ENCODE data around the gene WNK2. TPM values are rescaled to one million over a fixed set of nuclear protein-coding genes. Genes with fewer than 3 reads are reported as not detected.

The WNK2 gene
- total RNA-seq, 1 experiment from 2014 or later = 69.4 TPM

DNA sequence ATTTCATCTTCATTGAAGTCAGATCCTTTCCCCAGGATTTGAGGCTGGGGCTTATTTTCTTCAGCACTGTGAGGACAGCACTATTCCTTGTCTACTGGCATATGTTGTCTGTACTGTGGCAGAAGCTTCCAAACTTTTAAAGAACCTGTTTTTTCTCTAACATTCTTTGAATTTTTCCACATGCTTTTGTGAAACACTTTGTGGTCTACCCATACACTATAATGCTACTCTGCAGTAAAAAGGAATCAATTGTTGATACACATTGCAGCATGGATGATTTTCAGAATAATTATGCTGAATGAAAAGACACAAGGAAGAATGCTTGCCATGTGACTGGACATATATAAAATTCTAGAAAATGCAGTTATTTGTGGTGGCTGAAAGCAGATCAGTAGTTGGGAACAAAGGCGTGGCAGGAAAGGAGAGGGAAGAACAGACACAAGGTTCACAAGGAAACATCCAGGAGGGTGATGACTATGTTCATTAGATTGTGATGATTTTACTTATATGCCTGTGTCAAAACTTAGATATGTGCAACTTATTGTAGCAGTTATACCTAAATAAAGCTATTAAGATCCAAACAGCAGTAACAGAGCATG, 96.8 kb downstream of the WNK2 start:
- no peak overlapping the region for H3K4me2 ChIP-seq (ENCODE audit: insufficient read depth, insufficient read length, low read length)
- H4K91ac ChIP-seq (ENCODE audit: insufficient read length, low read depth, low read length) = no peak overlapping the region
- H4K8ac ChIP-seq (replicated peaks; ENCODE audit: insufficient read length, low read depth, low read length) = no peak overlapping the region
- Mint-ChIP-seq H3K9me3 (no peaks in the 10 kb centered on the region), H3K27ac (no peak overlapping the region), H3K27me3 (ENCODE audit: low read depth) (no peaks in the 10 kb centered on the region), H3K4me3 (no peak overlapping the region), H3K4me1 (no peaks in the 10 kb centered on the region), H3K36me3 (ENCODE audit: insufficient read depth in 1 of 3, low read depth in 3 of 3) (peaks cover 2 to 6% (median 5%) of the 10 kb centered on the region in 3 experiments; a peak in 3 of 7 replicates)
- H2BK15ac ChIP-seq (ENCODE audit: low read depth, low read length) = no peak overlapping the region
- H2BK12ac ChIP-seq (ENCODE audit: insufficient read length, low read depth, low read length) = no peak overlapping the region
- no peak overlapping the region for H2AFZ ChIP-seq (ENCODE audit: low read length)
- no peak overlapping the region for H3K9ac ChIP-seq (ENCODE audit: extremely low read depth, insufficient read length, low read length)
- no peak overlapping the region for H3T11ph ChIP-seq (ENCODE audit: low read length)
- no peaks in the 10 kb centered on the region for H3K9me3 ChIP-seq (ENCODE audit: control insufficient read depth, low read depth, low read length)
- TF ChIP-seq, protein P1, sequence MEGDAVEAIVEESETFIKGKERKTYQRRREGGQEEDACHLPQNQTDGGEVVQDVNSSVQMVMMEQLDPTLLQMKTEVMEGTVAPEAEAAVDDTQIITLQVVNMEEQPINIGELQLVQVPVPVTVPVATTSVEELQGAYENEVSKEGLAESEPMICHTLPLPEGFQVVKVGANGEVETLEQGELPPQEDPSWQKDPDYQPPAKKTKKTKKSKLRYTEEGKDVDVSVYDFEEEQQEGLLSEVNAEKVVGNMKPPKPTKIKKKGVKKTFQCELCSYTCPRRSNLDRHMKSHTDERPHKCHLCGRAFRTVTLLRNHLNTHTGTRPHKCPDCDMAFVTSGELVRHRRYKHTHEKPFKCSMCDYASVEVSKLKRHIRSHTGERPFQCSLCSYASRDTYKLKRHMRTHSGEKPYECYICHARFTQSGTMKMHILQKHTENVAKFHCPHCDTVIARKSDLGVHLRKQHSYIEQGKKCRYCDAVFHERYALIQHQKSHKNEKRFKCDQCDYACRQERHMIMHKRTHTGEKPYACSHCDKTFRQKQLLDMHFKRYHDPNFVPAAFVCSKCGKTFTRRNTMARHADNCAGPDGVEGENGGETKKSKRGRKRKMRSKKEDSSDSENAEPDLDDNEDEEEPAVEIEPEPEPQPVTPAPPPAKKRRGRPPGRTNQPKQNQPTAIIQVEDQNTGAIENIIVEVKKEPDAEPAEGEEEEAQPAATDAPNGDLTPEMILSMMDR (conservative IDR thresholded peaks at IDR 0.05) = no peak
- no peaks in the 10 kb centered on the region for H3K27me3 ChIP-seq (ENCODE audit: insufficient read depth, low read length)
- H2AK5ac ChIP-seq (ENCODE audit: insufficient read length, low read length) = no peak overlapping the region
- H4K20me1 ChIP-seq (ENCODE audit: control insufficient read depth, insufficient read depth, insufficient read length) = no peaks in the 10 kb centered on the region
- H3K79me1 ChIP-seq (ENCODE audit: insufficient read depth, low read depth, low read length, poor library complexity, severe bottlenecking) = no peaks in the 10 kb centered on the region
- H2BK5ac ChIP-seq (ENCODE audit: insufficient read length, low read length) = no peak overlapping the region
- H3K4ac ChIP-seq (ENCODE audit: low read depth, low read length) = no peak overlapping the region
- no peaks in the 10 kb centered on the region for H3K4me1 ChIP-seq (ENCODE audit: insufficient read depth, low read length)
- no CpG with 5 or more reads among the region's 1 CpG for WGBS (ENCODE audit: extremely low coverage, insufficient read length, low lambda C conversion rate)
- H3K18ac ChIP-seq (ENCODE audit: insufficient read length, low read depth, low read length) = no peak overlapping the region
- no peak overlapping the region for H2BK20ac ChIP-seq (ENCODE audit: low read depth, low read length, poor library complexity, severe bottlenecking)
- no peak overlapping the region for H3K27ac ChIP-seq (ENCODE audit: insufficient read length, low read depth, low read length)
- no peak overlapping the region for H2BK120ac ChIP-seq (ENCODE audit: low read depth, low read length, poor library complexity, severe bottlenecking)
- no peak overlapping the region for H3K56ac ChIP-seq (ENCODE audit: insufficient read length, low read depth, low read length)
- H4K5ac ChIP-seq (ENCODE audit: insufficient read length, low read depth, low read length) = no peak overlapping the region
- H3K79me2 ChIP-seq (ENCODE audit: insufficient read depth, low read length) = no peaks in the 10 kb centered on the region
- no peak for DNase-seq
- no peak overlapping the region for H3K14ac ChIP-seq (ENCODE audit: insufficient read depth, low read length)
- no peaks in the 10 kb centered on the region for H3K23me2 ChIP-seq (ENCODE audit: insufficient read length, low read depth, low read length, poor library complexity, severe bottlenecking)
- no peak overlapping the region for H3K23ac ChIP-seq (ENCODE audit: insufficient read length, low read depth, low read length)

Measured in H9 (cell line).